GM19025 (cell line): ENCODE results near the gene THRAP3.

Source experiments
- ATAC-seq: cut with Tn5 transposase; IDR thresholded peaks from one replicate; pipeline ENCODE4 v1.9.1; 2021; ENCODE audit warnings: mild to moderate bottlenecking, low read depth, moderate library complexity; ENCODE audit not compliant: unreplicated experiment

Gene THRAP3

GRCh38 chr1:36346741-36347370, 122.6 kb downstream of the THRAP3 start:
- ATAC-seq = no peak

DNA sequence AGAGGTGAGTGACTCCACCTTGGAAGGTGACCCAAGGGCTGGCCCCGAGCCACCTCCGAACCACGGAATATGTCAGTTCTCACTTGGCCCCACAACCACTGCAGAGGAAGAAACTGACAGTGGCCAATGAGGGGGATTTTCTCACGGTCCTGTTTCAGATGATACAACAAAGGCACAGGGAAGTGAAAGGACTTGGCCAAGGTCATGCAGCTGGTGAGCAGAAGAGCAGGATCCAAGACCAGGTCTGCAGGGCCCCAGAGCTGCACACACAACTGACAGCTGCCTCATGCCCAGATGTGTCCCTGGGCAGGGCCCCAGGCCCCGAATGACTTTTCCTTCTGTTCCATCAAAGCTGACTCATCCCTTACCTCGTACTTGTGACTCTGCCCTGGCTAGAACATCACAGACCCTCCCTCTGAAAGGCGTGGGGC, 125.0 kb downstream of the THRAP3 start:
- peak; percentile 84 for ATAC-seq

DNA sequence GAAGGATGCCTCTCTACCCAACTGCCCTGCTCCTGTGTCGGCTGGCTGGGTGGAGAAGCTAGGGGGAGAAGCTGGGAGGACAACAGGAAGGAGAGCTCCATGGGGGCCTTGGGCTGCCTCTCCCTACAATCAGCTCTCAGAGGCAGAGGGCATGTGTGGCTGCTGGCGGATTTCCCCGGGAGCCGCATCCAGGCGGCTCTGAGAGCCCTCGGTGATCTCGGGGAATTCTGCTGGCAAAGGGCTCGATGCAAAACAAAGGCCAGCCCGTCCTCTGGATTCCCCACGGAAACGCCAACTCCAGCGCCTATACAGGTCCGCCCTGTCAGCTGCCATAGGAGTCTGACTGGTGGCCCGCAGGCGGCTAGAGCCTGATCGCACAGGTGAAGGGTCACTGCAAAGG, 125.6 kb downstream of the THRAP3 start:
- ATAC-seq = no peak

DNA sequence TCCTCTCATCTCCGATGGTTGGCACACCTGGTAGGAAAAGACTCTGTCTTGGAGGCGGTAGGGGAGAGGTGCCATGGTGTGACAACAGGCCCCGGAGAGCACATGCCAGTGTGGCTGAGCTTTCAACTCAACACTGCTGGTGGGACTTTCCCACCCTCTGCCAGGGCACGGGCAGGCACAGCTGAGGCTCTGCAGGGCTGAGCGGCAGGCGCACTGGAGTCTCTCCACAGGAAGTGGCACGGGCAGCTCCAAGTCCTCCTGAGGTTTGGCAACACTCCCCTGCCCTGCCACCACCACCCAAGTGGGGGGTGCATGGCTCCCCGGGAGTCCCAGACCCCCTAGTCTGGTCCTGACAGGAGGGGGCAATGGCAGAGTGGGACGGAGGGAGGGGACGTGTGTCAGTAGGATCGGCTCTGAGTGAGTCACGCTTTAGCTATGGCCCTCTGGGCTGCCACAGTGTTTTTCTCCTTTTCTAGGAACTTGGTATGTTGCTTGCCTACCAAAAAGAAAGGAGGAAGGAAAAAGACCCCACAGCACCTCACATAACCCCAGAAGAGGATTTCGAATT, 126.5 kb downstream of the THRAP3 start:
- ATAC-seq = no peak

- no peak for ATAC-seq
Measured at GRCh38 chr1:36351227-36351977, 127.2 kb downstream of the THRAP3 start.

GRCh38 chr1:36352125-36352909, 128.1 kb downstream of the THRAP3 start:
- no peak for ATAC-seq

DNA sequence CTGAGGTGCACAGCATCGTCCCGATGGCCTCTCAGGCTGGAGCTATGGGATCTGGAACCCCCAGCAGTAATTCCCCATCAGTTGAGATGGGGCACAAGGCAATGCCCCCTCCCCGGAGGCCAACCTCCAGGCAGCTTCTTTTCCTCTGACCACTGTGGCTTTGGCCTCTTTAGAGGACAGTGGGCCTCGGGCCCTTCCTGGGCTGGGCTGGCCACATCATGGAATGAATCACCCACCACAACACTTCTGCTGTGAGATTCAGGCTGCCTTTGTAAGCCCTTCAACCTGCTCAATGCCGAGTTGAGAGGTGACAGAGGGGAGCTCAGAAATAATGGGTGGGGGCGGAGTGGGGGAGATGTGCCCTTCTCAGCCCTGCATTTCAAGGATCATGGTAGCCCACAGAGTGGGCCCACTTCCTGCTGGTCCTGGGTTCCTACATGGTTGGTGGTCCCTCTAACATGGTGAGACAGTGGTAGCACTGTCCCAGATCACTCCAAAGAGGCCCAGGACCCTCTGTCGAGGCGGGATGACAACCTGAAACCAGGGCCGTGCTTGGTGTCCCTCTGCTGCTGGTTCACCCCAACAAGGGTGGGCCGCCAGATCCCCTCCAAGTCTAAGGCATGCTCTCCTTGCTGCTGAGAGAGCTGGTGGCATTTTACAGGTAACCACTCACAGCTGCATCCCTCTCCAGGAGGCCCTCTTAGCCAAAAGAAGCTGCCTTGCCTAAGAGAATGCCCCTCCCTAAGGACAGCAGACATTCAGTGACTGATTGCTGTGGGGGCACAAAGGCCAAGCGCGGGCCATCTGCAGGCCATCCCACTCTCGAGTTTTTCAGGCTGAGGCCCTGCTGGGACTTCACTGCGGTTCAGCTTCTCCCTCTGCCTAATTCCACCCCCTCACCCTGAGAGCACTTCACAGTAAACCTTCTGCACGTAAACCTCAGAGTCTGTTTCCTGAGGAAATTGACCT, 129.0 kb downstream of the THRAP3 start:
- ATAC-seq = no peak

DNA sequence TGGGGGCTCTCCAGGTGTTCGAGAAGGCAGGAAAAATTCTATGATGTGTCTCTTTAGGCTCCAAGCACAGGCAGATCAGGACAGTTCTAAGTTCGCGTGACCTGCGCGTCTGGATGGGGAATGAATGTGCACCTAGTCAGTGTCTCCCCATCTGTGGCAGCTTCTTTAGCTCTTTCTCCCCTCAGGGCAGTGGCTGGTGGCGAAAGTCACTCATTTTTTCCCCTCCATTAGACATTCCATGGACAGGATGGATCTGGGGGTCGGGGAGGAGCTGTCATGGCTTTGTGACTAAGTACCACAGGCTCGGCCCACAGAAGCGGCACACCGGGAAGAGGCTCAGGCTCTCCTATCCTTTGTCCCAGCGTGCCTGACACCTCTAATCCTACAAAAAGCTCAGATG, 130.2 kb downstream of the THRAP3 start:
- ATAC-seq = no peak
